HL-60 (cell line): ENCODE measurements around the gene PYROXD2.

ENCODE experiments used
- DNase-seq, 2 experiments: peaks; one replicate each; pipeline ENCODE4 v3.0.0-alpha.2; 2010 to 2020; ENCODE audit warnings: low read depth in 1 of 2, low spot score in 1 of 2
- H3K27ac ChIP-seq: fragments of 250-450 bp; sonication (Bioruptor Pico); replicated peaks from 2 replicates; pipeline ENCODE4 v1.5.1; 2020; ENCODE audit warnings: mild to moderate bottlenecking, moderate library complexity
- H3K27me3 ChIP-seq: fragments of 250-450 bp; sonication (Bioruptor Pico); 2 replicates; pipeline ENCODE4 v1.5.1; 2021; ENCODE audit warnings: mild to moderate bottlenecking, moderate library complexity; ENCODE audit not compliant: insufficient read depth, poor library complexity, severe bottlenecking
- H3K4me3 ChIP-seq: replicated peaks from 2 replicates; pipeline ENCODE4 v1.5.1; 2011; ENCODE audit warnings: mild to moderate bottlenecking, control low read depth, low read length; ENCODE audit not compliant: insufficient read depth
- CTCF ChIP-seq: IDR thresholded peaks from one replicate; pipeline ENCODE4 v1.5.1; 2011; ENCODE audit warnings: low read length, control low read depth, inconsistent platforms; ENCODE audit not compliant: insufficient read depth
- GABPA ChIP-seq: IDR thresholded peaks from 2 replicates; pipeline ENCODE4 v1.6.1; 2012; ENCODE audit warnings: low read depth
- POLR2AphosphoS5 ChIP-seq: IDR thresholded peaks from 2 replicates; pipeline ENCODE4 v1.6.1; 2012; ENCODE audit warnings: low read depth
- REST ChIP-seq: IDR thresholded peaks from 2 replicates; pipeline ENCODE4 v1.6.1; 2012; ENCODE audit warnings: low read depth; ENCODE audit not compliant: insufficient replicate concordance
- SPI1 ChIP-seq: IDR thresholded peaks from 2 replicates; pipeline ENCODE4 v1.6.1; 2012; ENCODE audit warnings: low read depth, mild to moderate bottlenecking, borderline replicate concordance

PYROXD2 gene

GRCh38 chr10:98339799-98340198 lies 75.2 kb downstream of the PYROXD2 start:
- H3K27me3 ChIP-seq, result no peaks in the 10 kb centered on the region
- TF ChIP-seq CTCF (no peak), GABPA (no peak), POLR2AphosphoS5 (no peak), REST (no peak), SPI1 (no peak)
- no peak for DNase-seq
- H3K4me3 ChIP-seq, result no peak overlapping the region
- H3K27ac ChIP-seq, result no peak overlapping the region

- no peak overlapping the region for H3K4me3 ChIP-seq
- no peaks in the 10 kb centered on the region for H3K27me3 ChIP-seq
- H3K27ac ChIP-seq, result no peak overlapping the region
- no peak for DNase-seq
- TF ChIP-seq REST (no peak), GABPA (no peak), POLR2AphosphoS5 (no peak), CTCF (no peak), SPI1 (no peak)
These were observed 76.1 kb downstream of the PYROXD2 start for GRCh38 chr10:98338896-98339295.

GRCh38 chr10:98338318-98338717 lies 76.7 kb downstream of the PYROXD2 start:
- no peak overlapping the region for H3K27ac ChIP-seq
- H3K4me3 ChIP-seq, result no peak overlapping the region
- TF ChIP-seq REST (no peak), SPI1 (no peak), CTCF (no peak), POLR2AphosphoS5 (no peak), GABPA (no peak)
- no peak for DNase-seq
- no peaks in the 10 kb centered on the region for H3K27me3 ChIP-seq
